ENCODE data around the gene TALDO1. TPM values are rescaled to one million over a fixed set of nuclear protein-coding genes. Genes with fewer than 3 reads are reported as not detected.
"Not testable (repeated sequence)": the region's sequence is repeated elsewhere in the genome, so short reads cannot be mapped to it uniquely, and the experiment has no call there.

The TALDO1 gene
- total and polyA plus RNA-seq, 4 donors, result 72.5 to 181 (median 128) TPM

DNA sequence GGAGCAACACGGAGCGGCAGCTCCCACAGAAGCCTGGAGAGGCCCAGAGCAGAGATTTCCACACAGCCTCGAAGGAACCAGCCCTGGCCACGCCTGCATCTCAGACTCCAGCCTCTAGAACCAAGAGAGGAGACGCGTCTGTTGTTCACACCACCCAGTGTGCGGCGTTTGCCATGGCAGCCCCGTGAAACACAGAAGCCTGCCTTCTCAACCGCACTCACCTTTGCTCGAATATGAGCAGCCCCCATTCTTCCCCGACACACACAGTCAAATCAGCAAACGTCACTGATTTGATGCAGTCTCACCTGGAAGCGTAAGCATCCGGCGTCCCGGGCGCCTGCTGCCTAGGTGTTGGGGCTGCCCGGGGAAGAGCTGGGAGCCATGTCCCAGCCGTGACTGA is 14.2 kb upstream of the TALDO1 start (continued):
- TF ChIP-seq, protein P1, sequence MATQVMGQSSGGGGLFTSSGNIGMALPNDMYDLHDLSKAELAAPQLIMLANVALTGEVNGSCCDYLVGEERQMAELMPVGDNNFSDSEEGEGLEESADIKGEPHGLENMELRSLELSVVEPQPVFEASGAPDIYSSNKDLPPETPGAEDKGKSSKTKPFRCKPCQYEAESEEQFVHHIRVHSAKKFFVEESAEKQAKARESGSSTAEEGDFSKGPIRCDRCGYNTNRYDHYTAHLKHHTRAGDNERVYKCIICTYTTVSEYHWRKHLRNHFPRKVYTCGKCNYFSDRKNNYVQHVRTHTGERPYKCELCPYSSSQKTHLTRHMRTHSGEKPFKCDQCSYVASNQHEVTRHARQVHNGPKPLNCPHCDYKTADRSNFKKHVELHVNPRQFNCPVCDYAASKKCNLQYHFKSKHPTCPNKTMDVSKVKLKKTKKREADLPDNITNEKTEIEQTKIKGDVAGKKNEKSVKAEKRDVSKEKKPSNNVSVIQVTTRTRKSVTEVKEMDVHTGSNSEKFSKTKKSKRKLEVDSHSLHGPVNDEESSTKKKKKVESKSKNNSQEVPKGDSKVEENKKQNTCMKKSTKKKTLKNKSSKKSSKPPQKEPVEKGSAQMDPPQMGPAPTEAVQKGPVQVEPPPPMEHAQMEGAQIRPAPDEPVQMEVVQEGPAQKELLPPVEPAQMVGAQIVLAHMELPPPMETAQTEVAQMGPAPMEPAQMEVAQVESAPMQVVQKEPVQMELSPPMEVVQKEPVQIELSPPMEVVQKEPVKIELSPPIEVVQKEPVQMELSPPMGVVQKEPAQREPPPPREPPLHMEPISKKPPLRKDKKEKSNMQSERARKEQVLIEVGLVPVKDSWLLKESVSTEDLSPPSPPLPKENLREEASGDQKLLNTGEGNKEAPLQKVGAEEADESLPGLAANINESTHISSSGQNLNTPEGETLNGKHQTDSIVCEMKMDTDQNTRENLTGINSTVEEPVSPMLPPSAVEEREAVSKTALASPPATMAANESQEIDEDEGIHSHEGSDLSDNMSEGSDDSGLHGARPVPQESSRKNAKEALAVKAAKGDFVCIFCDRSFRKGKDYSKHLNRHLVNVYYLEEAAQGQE (IDR thresholded peaks at IDR 0.05), result no peak
- no peak for TF ChIP-seq TAF1 (conservative IDR thresholded peaks at IDR 0.05)
- no peak for TF ChIP-seq HNF4A (conservative IDR thresholded peaks at IDR 0.05)
- TF ChIP-seq, protein P2, sequence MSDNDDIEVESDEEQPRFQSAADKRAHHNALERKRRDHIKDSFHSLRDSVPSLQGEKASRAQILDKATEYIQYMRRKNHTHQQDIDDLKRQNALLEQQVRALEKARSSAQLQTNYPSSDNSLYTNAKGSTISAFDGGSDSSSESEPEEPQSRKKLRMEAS (IDR thresholded peaks at IDR 0.05), result no peak
- TF ChIP-seq, protein P3, sequence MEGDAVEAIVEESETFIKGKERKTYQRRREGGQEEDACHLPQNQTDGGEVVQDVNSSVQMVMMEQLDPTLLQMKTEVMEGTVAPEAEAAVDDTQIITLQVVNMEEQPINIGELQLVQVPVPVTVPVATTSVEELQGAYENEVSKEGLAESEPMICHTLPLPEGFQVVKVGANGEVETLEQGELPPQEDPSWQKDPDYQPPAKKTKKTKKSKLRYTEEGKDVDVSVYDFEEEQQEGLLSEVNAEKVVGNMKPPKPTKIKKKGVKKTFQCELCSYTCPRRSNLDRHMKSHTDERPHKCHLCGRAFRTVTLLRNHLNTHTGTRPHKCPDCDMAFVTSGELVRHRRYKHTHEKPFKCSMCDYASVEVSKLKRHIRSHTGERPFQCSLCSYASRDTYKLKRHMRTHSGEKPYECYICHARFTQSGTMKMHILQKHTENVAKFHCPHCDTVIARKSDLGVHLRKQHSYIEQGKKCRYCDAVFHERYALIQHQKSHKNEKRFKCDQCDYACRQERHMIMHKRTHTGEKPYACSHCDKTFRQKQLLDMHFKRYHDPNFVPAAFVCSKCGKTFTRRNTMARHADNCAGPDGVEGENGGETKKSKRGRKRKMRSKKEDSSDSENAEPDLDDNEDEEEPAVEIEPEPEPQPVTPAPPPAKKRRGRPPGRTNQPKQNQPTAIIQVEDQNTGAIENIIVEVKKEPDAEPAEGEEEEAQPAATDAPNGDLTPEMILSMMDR (IDR thresholded peaks at IDR 0.05; ENCODE audit: low read depth, low read length, missing input control), result no peak
- no peak for TF ChIP-seq JUND (IDR thresholded peaks at IDR 0.05)
- no peak for TF ChIP-seq RAD21 (IDR thresholded peaks at IDR 0.05)
- TF ChIP-seq GABPA (IDR thresholded peaks at IDR 0.05 in 1 of 2, conservative IDR thresholded peaks at IDR 0.05 in 1 of 2), result no peak
- TF ChIP-seq RXRA (IDR thresholded peaks at IDR 0.05), result no peak
- TF ChIP-seq YY1 (IDR thresholded peaks at IDR 0.05), result no peak

DNA sequence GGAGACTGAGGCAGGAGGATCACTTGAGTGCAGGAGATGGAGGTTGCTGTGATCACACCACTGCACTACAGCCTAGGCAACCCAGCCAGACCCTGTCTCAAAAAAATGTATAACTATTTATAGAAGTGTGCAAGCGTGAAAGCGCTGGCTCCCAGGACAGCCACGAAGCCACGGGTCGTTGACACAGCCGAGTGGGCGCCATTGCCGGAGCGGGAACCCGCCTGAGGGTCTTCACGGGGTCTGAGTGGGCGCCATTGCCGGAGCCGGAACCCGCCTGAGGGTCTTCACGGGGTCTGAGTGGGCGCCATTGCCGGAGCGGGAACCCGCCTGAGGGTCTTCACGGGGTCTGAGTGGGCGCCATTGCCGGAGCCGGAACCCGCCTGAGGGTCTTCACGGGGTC is 12.7 kb upstream of the TALDO1 start:
- not testable (repeated sequence) for H3K27ac ChIP-seq (ENCODE audit: low read depth in 1 of 2, low read length in 2 of 2); H3K27me3 ChIP-seq (ENCODE audit: control insufficient read depth in 4 of 4, insufficient read depth in 4 of 4, low read length in 3 of 4); H3K9me3 ChIP-seq (ENCODE audit: control insufficient read depth in 4 of 4, low read length in 3 of 4); H3K9ac ChIP-seq (ENCODE audit: low read depth in 1 of 2, low read length in 2 of 2); DNase-seq (ENCODE audit: low spot score); H3K4me1 ChIP-seq (ENCODE audit: control insufficient read depth in 4 of 4, insufficient read depth in 4 of 4, low read length in 3 of 4); H3K36me3 ChIP-seq (ENCODE audit: control insufficient read depth in 4 of 4, insufficient read depth in 3 of 4, low read depth in 1 of 4, low read length in 3 of 4); H3K4me3 ChIP-seq (ENCODE audit: low read depth in 1 of 3, low read length in 3 of 3)
- 97% methylated on average over 26 of the region's 26 CpGs for WGBS

DNA sequence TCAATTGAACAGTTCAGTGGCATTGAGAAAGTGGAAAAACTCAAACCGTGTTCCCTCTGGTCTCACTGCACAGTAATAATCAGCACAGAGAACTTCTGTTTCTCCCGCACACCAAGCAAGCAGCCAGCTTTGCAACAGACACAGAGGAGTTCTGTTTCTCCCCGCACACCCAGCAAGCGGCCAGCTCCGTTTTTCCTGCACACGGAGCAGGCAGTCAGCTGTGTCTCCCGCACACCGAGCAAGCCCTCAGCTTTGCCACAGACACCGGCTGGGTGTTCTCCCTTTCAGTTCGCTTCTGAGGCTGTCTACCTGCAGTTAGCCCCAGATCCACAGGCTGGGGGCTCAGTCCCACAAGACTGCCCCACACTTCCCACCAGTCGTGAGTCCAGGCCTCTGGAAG is 9.9 kb upstream of the TALDO1 start:
- WGBS, result 72% methylated on average over 11 of the region's 11 CpGs

DNA sequence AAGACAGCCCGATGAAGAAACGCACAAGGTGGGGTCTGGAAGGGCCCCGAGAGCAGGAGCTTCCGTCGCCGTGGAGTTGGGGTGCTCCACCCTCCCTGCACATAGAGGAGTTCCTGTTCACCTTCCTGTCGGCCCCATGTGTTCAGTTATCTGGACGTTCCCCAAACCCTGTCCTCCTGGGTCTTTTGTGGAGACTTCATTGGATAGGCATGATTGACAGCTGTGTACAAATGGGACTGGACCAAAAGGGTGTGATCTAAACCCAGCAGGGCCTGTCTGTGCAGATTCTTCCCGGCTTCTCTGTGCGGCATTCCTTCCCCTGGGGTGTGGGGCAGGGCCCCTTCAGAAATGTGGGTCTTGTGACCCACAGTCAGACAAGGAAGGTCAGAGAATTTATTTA is 9.4 kb upstream of the TALDO1 start:
- not testable (repeated sequence) for H3K4me3 ChIP-seq (ENCODE audit: low read depth in 1 of 3, low read length in 3 of 3); H3K9ac ChIP-seq (ENCODE audit: low read depth in 1 of 2, low read length in 2 of 2); H3K4me1 ChIP-seq (ENCODE audit: control insufficient read depth in 4 of 4, insufficient read depth in 4 of 4, low read length in 3 of 4); H3K36me3 ChIP-seq (ENCODE audit: control insufficient read depth in 4 of 4, insufficient read depth in 3 of 4, low read depth in 1 of 4, low read length in 3 of 4); H3K27me3 ChIP-seq (ENCODE audit: control insufficient read depth in 4 of 4, insufficient read depth in 4 of 4, low read length in 3 of 4); H3K27ac ChIP-seq (ENCODE audit: low read depth in 1 of 2, low read length in 2 of 2); DNase-seq (ENCODE audit: low spot score); H3K9me3 ChIP-seq (ENCODE audit: control insufficient read depth in 4 of 4, low read length in 3 of 4)
- 66% methylated on average over 10 of the region's 10 CpGs for WGBS

More for the DNA sequence above, 9.9 kb upstream of the TALDO1 start:
- TF ChIP-seq HNF4G (IDR thresholded peaks at IDR 0.05) (no peak), RAD21 (IDR thresholded peaks at IDR 0.05) (no peak), RXRA (IDR thresholded peaks at IDR 0.05) (no peak)
- TF ChIP-seq, protein P3 (IDR thresholded peaks at IDR 0.05; ENCODE audit: low read depth, low read length, missing input control), result no peak
- Histone ChIP-seq H3K9ac (ENCODE audit: low read depth in 1 of 2, low read length in 2 of 2) (no peak overlapping the region), H3K27me3 (ENCODE audit: control insufficient read depth in 4 of 4, insufficient read depth in 4 of 4, low read length in 3 of 4) (no peaks in the 10 kb centered on the region), H3K4me1 (ENCODE audit: control insufficient read depth in 4 of 4, insufficient read depth in 4 of 4, low read length in 3 of 4) (no peaks in the 10 kb centered on the region), H3K4me3 (ENCODE audit: low read depth in 1 of 3, low read length in 3 of 3) (no peak overlapping the region), H3K9me3 (ENCODE audit: control insufficient read depth in 4 of 4, low read length in 3 of 4) (no peaks in the 10 kb centered on the region), H3K36me3 (ENCODE audit: control insufficient read depth in 4 of 4, insufficient read depth in 3 of 4, low read depth in 1 of 4, low read length in 3 of 4) (no peaks in the 10 kb centered on the region), H3K27ac (ENCODE audit: low read depth in 1 of 2, low read length in 2 of 2) (no peak overlapping the region)
- no peak for DNase-seq (ENCODE audit: low spot score)
